Activated CD8-positive, alpha-beta memory T cell treated with anti-CD3 and anti-CD28 coated beads for 48 hours (primary cell): ENCODE results near the gene CYP46A1.

Experiments
- DNase-seq, 3 experiments: peaks; one replicate each; pipeline ENCODE4 v3.0.0-alpha.2; 2020; ENCODE audit warnings: low read depth in 2 of 3, low spot score in 2 of 3

The CYP46A1 gene

DNA sequence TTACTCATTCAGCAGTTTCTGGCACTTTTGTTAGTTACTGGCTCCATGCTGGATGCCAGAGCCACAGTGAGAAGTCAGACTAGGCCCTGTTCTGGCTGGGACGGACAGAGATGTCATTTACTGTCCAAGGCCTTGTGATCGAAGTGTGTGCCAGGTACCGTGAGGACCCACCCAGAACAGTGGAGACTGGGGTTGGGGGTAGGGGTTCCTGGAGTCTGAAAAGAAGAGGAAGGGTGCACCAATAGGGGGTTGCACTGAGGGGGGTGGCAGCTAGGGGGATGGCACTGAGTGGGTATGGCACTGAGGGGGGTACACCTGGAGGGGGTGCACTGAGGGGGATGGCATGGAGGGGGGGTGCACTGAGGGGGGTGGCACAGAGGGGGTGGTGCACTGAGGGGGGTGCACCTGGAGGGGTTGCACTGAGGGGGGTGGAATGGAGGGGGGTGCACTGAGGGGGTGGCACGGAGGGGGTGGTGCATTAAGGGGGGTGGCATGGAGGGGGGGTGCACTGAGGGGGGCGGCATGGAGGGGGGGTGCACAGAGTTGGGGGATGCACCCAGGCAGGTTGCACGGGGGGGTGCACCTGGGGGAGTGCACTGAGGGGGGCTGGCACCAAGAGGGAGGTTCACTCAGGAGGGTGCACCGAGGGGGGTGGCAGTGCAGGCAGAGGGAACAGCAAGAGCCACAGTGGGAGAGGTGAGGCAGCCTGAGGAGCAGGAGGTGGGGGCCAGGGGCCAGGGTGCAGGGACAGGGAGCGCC lies 10.6 kb upstream of the CYP46A1 start:
- no peak for DNase-seq

DNA sequence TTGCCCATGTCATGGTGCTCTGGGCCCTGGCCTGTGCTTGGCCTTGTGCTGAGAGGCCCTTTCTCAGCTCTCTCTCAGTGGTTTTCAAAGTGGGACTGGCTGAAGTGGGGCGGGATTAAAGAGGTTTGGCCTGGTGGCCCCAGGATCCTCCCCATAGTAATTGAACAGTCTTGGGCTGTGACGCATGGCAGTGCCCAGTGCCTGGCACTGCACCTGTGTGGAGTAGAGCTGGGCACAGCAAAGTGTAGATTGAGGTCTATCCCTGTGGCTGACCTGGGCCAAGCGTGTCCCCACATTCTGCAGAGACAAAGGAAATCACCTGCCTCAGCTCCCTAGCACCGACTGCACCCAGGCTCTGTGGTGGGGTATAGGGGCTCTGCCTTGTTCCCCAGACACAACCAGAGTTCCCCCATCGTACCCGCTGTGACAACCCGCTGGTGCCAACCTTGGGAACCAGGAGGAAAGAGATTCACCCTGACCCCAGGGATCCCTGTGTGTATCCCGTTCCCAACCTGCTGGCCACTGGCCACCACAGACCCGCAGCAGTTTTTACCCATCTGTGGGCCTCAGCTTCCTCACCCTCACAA lies 9.9 kb upstream of the CYP46A1 start:
- DNase-seq: no peak

DNA sequence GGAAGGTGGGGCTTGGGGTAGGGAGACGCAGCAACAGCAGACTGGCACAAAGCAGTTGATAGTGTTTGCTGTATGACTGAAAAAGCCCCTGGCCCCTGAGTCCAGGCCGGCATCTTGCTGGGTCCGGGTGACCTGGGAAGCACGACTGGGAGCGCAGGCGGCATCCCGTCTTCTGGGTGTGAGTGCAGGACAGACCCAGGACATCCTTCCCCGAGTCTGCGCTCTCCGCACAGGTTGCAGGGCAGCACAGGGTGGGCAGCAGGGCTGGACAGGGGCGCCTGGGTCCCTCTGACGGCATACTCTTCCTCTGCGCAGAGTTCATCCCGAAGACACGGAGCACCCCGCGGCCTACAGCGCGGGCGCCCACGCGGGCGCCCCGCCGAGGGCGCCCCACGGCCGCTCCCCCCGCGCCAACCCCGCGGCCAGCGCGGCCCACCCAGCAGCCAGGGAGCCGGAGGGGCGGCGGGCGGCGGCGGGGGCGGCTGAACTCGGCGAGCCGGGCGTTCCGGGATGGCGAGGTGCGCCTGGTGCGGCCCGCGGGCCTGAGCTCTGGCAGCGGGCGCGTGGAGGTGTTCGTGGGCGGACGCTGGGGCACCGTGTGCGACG lies 9.2 kb upstream of the CYP46A1 start:
- no peak for DNase-seq

DNA sequence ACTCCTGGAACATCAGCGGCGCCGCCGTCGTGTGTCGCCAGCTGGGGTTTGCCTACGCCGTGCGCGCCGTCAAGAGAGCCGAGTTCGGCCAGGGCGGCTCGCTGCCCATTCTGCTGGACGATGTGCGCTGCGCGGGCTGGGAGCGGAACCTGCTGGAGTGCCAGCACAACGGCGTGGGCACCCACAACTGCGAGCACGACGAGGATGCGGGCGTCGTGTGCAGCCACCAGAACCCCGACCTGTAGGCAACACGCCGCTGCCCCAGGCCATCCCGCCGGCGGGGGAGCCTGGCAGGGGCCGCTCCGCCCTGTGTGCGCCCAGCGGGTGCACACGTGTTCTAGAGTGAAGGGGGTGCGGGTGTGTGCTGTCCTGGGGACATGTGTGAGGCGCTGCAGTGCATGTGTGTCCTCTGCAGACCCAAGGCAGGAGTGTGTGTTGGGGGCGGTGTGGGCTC lies 8.7 kb upstream of the CYP46A1 start:
- no peak for DNase-seq

DNA sequence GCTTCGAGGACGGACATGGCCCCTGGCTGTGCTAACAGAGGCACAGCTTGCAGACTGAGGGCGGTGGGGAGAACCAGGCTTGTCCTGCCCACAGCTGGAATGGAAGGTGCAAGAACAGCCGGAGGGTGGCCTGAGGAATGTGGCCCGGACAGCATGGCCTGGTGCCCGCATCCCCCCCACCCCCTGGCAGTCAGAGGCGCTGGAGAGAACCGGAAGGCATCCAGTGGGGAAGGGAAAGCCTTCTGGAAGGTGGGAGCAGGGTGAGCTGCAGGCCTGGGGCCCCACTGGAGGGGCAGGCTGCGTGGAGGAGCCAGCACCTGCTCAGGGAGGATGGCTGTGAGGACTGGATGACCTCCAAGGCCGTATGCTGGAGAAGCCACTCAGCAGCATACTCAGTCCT lies 8.1 kb upstream of the CYP46A1 start:
- DNase-seq: no peak

DNA sequence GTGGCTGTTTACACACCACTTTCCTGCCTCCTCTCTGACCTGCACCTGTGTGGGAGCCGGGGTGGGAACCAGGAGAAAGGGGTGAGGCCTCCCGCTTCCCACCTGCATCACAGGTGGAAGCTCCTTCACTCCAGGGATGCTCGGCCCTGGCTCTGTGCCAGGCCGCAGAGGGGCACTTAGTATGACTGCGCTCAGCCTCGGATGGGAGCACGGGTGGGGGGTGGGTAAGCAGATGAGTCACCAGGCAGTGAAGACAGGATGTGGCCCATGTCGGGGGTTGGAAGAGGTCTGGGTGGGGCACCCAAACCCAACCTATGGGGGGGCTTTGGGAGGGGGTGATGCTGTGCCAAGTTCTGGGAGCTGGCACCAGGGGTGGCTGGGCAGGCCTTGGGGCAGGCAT lies 7.4 kb upstream of the CYP46A1 start:
- no peak for DNase-seq

DNA sequence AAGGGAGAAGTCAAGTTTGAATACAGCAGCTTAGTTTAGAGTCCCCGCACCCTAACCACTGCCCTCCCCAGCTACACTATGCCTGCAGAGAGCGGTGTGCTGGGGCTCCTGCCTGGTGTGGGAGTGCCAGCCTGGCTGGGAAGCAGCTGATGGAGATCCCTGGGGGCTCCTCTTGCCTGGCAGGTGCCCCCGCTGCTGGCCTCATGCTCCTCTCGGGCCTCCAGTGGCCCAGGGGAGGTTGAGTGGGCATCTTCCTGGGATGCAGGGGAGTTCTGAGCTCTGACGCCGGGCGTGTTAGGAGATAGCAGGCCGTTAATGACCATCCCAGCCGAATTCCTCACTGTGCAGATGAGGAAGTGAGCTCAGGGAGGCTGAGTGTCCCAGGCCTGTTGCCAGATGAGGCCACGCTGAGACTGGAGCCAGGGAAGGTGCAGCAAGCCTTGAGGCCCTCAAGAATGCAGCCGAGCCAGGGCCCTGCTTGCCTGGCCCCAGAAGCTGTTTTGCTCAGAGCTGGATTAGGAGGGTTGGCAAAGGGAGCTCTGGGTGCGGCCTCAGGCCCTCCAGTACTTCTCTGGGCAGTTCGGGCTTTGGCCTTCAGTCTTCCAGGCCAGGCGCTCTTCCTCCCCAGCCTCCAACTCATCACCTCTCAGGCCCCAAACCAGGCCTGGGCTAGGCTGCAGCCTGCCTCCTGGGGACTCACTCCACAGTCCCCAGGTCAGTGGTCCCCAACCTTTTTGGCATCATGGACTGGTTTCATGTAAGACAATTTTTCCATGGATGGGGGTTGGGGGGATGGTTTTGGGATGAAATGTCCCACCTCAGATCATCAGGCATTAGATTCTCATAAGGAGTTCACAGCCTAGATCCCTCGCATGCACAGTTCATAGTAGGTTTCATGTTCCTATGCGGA lies 6.6 kb upstream of the CYP46A1 start:
- DNase-seq: no peak

DNA sequence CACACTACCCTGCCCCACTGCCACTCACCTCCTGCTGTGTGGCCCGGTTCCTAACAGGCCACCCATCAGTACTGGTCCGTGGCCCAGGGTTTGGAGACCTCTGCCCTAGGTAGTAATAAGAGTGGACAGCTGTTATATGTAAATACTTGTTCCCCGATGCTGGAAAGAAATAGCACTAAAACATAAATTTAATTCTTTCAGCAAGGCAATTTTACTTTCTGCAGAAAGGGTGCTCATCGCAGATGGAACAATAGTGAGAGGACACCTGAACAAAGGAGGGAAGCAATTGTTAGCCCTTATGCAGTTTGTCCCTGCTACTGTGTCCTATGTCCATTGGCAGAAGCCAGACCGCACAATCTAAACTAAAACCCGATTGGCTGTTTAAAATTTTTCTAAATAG lies 5.9 kb upstream of the CYP46A1 start:
- no peak for DNase-seq

DNA sequence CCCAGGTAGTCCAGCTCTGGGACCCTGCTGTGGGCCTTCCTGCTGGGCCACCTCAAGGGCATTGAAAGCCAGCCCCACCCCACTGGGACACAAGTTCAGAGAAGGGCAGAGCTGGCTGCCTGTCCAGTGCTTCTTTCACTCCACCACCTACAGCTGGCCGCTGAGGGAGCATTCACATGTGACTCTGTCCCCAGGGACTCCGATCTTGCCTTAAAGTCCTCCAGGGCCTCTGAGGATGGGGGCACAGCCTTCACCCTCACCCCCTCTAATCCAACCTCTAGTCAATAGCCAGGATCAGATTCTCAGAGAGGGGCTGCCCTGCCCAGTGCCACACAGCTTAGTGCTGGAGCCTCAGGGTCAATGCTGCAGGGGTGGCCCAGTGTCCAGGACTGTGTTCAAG lies 5.0 kb upstream of the CYP46A1 start:
- DNase-seq: no peak

DNA sequence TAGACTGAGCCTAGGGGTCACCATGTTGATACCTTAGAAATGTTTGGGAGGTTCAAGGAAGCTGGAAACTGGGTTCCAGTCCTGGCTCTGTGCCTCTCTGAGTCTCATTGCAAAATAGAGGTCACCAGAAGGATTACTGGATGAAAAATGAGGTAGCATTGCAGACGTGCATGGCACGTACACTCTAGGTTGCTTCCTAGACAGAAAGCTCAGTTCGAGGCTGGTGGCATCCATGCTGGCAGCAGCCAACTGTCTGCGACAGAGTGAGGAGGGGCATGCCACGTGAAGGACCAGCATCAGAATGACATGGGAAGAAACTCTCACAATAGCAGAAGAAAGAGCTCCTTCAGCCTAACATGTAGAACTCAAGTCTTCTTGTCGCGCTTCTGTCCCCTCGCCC lies 4.6 kb upstream of the CYP46A1 start:
- DNase-seq: no peak

DNA sequence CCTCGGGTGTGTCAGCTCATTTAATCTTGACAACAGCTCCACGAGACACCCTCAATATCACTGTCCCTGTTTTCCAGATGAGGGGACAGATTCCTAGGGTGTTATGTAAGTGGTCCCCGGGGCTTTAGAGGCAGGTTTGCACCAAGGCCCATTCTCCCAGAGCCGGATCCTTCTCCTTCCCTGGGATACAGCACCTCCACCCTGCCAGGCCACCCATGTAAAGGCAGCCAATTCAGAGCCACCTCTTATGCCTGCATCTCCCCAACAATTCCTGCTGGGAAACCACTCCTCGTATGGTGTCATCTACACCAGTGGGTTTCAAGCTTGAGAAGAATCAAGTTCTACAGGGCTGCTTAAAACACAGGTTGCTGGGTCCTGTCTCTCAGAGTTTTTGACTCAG lies 4.1 kb upstream of the CYP46A1 start:
- DNase-seq: no peak

DNA sequence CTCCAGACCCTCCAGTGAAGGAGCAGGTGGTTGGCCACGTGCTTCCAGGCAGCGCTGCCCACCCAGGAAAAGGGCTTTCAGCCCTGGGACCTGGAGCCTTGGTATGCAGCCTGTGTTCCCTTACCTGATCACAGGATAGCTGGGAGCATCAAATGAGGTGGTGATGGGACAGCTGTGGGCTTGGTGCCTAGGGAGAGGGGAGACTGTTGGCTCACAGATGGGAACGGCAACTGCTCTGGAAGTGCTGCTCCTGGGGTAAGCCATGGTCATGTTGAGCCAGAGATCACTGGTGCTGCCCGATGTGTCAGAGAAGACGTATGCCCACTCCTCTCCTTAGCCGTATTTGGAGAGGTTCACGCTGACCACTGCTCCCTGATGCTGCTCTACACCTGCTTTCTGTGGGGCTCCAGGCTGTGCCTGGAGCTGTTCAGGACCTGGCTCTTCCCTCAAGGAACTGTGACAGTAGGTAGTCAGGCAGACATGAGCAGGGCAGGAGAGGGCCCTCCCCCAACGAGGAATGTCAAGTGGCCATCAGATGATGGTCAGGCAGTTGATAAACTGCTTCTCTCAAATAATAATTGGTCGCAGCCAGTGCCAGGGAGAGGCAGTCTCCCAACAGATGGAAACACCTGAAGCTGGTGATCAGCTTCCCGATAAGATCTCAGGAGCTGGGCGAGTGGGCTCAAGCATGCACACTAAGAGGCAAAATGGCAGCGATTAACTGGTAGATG lies 2.8 kb upstream of the CYP46A1 start:
- no peak for DNase-seq

DNA sequence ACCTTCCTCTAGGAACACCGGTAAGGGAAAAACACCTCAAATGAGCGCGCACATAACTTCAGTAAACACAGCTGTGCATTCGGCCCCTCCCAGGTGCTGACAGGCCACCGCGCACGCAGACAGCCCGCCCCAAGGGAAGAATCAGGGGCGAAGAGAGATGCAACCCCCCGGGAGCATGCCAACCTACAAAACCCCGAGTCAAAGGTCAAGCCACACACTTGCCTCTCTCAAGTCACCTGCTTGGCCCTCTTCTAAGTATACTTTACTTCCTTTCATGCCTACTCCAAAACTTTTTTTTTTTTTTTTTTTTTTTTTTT lies 2.3 kb upstream of the CYP46A1 start:
- no peak for DNase-seq

DNA sequence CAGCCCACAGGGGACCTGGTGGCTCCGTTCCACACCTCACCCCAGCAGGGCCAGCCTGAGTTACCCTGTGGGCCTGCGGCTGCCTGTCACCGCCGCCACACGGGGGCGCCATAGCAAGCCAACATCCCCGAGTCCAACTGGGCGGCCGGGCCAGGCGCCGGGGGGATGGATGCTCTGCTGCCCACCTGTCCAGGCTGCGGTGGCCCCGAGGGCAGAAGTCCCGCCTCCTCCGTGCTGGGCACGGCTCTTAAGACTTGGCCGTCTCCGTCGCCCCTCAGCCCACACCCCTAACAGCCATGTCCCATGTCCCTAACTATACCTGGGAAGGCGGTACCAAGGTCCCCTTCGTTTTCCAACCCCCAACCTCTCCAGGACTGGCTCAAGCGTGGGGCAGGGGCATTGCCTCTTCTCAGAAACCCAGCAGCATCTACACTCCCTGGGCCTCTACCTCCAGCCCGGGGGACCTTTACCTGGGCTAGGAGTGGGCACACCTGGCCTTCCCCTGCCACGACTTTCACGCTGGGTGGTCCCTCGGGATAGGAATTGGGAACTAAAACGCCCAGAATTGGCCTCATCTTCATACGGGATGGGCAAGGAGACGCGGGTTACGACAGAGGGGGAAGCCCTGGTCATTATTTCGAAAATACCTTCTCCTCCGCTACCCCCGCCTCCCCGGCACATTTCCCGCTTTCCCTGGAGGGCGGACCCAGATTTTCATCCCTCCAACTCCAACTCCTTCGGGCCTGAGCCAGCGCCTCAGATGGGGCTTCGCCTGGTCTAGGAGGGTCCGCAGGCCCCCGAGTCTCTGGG lies 1.1 kb upstream of the CYP46A1 start:
- DNase-seq: peak; percentile 61 to 83 (median 79)

DNA sequence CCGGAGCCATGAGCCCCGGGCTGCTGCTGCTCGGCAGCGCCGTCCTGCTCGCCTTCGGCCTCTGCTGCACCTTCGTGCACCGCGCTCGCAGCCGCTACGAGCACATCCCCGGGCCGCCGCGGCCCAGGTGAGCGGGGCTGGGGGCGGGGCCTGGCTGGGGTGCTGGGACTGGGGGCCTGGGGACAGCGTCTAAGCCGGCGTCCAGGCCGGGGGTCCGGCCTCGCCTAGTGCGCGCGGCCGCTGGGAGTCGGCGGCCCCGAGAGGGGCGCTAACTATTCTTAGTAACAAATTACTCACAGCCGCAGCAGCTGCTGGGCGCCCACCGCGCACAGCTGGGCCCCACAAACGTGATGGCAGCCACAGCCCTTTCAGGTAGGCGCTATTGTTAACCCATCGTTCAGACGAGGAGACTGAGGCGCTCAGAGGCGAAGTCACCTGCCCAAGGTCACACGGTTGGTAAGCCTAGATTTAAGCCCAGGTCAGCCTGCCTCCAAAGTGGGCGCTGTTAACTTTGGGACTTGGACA lies 374 bp downstream of the CYP46A1 start:
- DNase-seq: peak in 1 of 3 experiments; percentile 13

DNA sequence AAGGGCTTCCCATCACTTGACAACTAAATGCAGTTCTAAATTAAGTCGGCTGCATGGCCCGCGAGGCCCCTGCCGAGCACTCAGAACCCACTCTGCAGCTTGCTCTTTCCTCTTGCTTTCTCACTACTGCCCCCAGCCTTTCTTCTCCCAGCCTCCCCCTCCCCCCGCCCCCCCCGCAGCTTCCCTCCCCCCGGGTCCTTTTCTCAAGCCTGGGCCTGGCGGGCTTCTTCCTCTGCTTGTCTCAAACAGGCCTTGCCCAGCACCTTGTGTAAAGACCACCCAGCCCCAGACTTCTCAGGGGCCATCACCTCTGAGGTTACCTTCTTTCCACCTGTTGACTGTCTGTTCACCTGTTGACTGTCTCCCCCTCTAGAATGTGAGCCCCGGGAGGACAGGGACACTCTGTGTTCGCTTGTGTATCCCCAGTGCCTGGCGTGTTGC lies 1.1 kb downstream of the CYP46A1 start:
- DNase-seq: no peak

DNA sequence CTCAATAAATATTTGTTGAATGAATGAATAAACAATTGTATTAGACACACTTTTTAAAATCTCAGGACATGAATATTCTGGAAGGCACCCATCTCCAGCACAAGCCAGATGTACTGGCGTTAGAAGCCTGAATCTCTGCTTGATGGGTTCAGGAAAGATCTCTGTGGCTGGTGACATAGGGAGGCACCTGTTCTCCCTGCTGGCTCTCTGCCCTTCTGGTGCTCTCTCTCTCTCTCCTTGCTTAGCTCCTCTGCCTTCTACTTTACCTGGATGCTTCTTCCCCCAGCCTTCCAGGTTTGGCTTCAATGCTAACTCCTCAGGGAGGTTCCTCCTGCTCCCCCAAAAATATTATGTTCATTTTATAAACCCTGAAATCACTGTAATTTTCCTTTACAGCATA lies 1.5 kb downstream of the CYP46A1 start:
- no peak for DNase-seq

DNA sequence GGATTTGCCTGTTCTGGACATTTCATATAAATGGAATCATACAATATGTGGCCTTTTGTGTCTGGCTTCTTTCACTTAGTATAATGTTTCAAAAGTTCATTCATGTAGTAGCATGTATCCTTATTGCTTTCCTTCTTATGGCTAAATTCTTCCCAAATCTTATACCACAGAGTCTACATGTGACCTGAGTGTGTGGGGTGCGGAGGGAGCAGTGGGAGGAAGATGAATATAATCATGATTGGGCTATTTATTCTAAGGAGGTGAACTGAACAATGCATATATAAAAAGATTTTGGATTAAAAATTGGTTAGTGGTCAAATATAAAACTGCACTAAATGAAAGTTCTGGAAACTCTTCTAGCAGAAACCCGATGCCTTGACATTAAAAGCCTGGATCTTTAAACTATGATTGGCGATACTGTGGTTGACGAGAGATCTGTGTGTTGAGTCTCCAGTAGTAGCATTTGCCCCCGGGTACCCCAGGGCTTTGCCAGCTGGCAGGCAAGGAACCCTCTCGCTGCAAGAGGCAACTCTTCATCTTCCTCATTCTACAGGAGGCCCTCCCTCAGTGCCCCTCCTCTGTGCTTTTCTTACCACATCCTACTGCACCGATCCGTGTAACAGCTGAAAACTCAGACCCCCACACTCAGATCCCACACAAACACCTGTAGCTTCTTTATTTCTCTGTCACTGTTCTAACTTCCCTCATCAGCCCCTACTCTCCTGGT lies 2.6 kb downstream of the CYP46A1 start:
- no peak for DNase-seq
